H54 (cell line): Measurements from ENCODE around the gene TRAPPC10.

Experiments used
- DNase-seq: peaks from one replicate; pipeline ENCODE4 v3.0.0; 2011; ENCODE audit warnings: low spot score, mixed read lengths; ENCODE audit not compliant: insufficient read length
- FAIRE-seq: peaks from 3 replicates; lab custom pipeline; 2011; peaks lifted over from hg19 to GRCh38; lab: Jason Lieb, UNC
- POLR2A ChIP-seq: IDR thresholded peaks from 2 replicates; pipeline ENCODE4 v1.6.1; 2011; ENCODE audit warnings: low read depth, mild to moderate bottlenecking, low read length

The TRAPPC10 gene

GRCh38 chr21:44021064-44021463, 9.0 kb downstream of the TRAPPC10 start:
- DNase-seq (no peak), FAIRE-seq (no peak)

GRCh38 chr21:44024257-44024656, 12.1 kb downstream of the TRAPPC10 start:
- DNase-seq (no peak), FAIRE-seq (no peak)
- no peak for TF ChIP-seq POLR2A

More at GRCh38 chr21:44021064-44021463, 9.0 kb downstream of the TRAPPC10 start:
- TF ChIP-seq POLR2A = no peak

DNA sequence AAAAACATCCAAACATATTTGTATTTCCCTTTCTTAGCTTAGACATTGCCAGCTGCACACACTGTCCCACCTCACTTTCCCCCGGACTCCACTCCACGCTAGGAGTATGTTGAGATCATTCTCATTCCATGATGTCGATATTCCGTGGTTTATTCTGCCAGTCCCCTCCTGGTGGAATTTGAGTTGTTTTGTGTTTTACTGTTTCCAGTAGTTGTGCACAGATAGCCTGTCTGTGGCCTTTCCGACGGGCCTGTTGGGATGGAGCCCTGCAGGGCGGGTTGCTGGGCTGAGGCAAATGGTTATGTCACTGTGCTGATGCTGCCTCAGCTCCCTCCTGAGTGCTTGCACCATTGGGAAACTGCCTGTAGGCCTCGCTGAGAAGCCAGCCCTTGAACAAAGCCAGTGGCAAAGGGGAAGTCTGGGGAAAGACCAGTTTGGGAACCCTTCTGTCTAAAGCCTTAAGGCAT, 12.8 kb downstream of the TRAPPC10 start:
- no peak for FAIRE-seq
- TF ChIP-seq POLR2A = no peak
- no peak for DNase-seq

DNA sequence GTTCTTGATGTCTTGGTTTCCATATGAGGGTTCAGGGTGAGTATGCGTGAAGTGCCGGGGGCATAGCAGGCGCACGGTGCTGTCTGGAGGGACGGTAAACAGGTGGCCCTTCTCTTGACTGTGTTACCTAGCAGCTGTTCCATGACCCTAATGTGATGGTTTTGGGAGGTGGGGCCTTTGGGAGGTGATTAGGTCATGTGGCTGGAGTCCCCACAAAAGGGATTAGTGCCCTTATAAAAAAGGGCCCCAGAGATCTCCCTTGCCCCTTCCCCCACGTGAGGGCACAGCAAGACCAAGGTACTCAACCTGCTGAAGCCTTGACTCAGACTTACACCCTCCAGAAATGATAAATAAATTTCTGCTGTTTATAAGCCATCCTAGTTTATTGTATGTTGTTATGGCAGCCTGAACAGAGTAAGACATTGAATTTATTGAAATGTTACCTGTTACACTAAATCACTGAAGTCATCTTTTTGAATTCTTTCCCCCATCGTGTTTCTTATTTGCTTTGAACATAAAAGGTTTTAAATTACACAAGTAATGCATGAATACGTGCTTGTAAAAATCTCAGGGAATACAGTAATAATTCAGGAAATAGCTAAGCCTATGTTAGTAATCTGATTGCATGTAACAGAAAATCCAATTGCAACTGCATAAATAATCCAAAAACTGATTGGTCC, 15.6 kb downstream of the TRAPPC10 start:
- DNase-seq (no peak), FAIRE-seq (no peak)
- TF ChIP-seq POLR2A = no peak

DNA sequence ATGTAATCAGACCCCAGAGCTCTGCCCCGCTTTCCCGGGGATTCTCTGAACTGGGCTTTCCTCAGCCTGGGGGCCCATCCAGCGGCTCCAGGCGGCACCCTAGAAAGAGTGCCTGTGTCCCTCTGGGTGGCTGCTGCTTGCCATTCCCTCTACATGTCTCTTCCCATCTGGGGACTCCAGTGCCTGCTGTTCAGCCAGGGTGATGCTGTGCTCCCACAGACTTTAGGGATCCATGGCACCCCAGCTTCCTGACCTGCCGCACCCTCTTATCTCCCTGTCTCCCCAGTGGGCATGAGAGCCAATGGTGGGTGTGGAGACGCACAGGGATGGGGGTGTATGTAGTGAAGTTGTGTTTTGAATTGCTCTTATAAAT, 16.2 kb downstream of the TRAPPC10 start:
- FAIRE-seq = no peak
- no peak for TF ChIP-seq POLR2A

DNA sequence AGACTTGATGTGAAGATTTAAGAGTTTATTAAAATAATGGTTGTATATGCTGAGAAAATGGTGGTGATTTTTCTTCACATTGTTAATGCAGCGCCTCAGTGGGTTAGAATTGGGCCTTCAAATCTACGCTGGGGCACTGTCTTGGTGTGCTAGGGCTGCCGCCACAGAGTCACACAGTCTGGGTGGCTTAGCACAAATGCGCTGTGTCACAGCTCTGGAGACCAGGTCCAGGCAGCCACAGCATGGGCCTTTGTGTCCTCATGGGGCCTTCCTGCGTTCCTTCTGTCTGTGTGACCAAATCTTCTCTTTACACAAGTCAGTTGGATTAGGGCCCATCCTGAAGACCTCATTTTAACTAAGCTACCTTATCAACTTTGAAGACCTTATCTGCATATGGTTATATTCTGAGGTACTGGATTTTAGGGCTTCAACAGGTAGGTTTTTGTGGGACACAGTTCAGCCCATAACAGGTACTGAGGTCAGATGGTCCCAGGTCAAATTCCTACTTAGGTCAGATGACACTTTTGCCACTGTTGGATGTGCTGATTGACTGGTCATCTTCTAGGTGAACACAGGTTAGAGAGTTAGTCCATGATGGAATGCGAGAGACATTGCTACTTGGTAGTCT, 17.5 kb downstream of the TRAPPC10 start:
- TF ChIP-seq POLR2A = no peak
- FAIRE-seq = no peak
- DNase-seq = no peak

More for the DNA sequence above, 16.2 kb downstream of the TRAPPC10 start:
- no peak for DNase-seq

GRCh38 chr21:44035244-44035643, 23.1 kb downstream of the TRAPPC10 start:
- no peak for TF ChIP-seq POLR2A
- no peak for DNase-seq
- no peak for FAIRE-seq

GRCh38 chr21:44038063-44038462, 26.0 kb downstream of the TRAPPC10 start:
- TF ChIP-seq POLR2A = no peak
- DNase-seq (no peak), FAIRE-seq (no peak)

GRCh38 chr21:44039828-44040227, 27.7 kb downstream of the TRAPPC10 start:
- no peak for TF ChIP-seq POLR2A
- no peak for FAIRE-seq

GRCh38 chr21:44043613-44044012, 31.5 kb downstream of the TRAPPC10 start:
- DNase-seq = no peak
- TF ChIP-seq POLR2A = no peak
- FAIRE-seq = no peak

More at GRCh38 chr21:44039828-44040227, 27.7 kb downstream of the TRAPPC10 start:
- DNase-seq = no peak

GRCh38 chr21:44046734-44047133, 34.6 kb downstream of the TRAPPC10 start:
- DNase-seq (no peak), FAIRE-seq (no peak)
- no peak for TF ChIP-seq POLR2A

GRCh38 chr21:44047996-44048560, 36.0 kb downstream of the TRAPPC10 start:
- no peak for FAIRE-seq
- DNase-seq = no peak
- no peak for TF ChIP-seq POLR2A

- no peak for TF ChIP-seq POLR2A
- DNase-seq (no peak), FAIRE-seq (no peak)
Observed at GRCh38 chr21:44049182-44049581, 37.1 kb downstream of the TRAPPC10 start.

DNA sequence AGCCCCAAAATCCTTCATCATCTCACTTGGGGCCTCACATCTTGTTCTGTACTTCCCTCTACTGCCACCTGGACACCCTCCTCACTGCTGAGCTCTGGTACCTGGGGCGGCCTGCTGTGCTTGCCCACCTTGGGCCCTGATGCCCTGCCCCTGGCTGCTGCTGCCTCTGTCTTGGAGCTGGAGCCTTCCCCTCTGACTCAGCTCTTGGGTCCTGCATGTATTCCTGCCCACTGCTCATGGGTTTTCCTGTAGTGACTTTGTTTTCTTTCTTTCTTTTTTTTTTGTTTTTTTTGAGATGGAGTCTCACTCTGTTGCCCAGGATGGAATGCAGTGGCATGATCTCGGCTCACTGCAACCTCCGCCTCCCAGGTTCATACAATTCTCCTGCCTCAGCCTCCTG, 37.5 kb downstream of the TRAPPC10 start:
- TF ChIP-seq POLR2A = no peak
- FAIRE-seq = no peak
- DNase-seq = no peak
